ENCODE data around the gene IFRD1. TPM values are rescaled to one million over a fixed set of nuclear protein-coding genes. Genes with fewer than 3 reads are reported as not detected.

IFRD1 gene
- total and polyA plus RNA-seq, 2 donors (not counting 3 experiments of a cell fraction or from before 2014, with no cell fraction given) = 16.8 to 43.3 TPM

- H3K36me3 ChIP-seq (ENCODE audit: control insufficient read depth in 2 of 2, extremely low read depth in 1 of 2, insufficient read depth in 2 of 2, low read length in 2 of 2) = no peaks in the 10 kb centered on the region
- H3K79me2 ChIP-seq (ENCODE audit: control insufficient read depth, insufficient read depth, low read length) = no peaks in the 10 kb centered on the region
- peaks cover 1% of the 10 kb centered on the region for H3K4me1 ChIP-seq (ENCODE audit: control insufficient read depth, extremely low read depth, insufficient read depth, low read length)
- intact Hi-C loops (cut with micrococcal nuclease) = no loop called here
- no TSS peak for BruUV-seq (replicated peaks)
- H2AFZ ChIP-seq (ENCODE audit: low read depth, low read length) = no peak overlapping the region
- FAIRE-seq = peak; percentile 35
- H3K4me3 ChIP-seq (replicated peaks in 1 of 3; ENCODE audit: insufficient read depth in 1 of 3, low read depth in 1 of 3, low read length in 3 of 3) = no peak overlapping the region
- DNase-seq (ENCODE audit: low read depth, low spot score) = no peak
- H3K9me1 ChIP-seq (replicated peaks; ENCODE audit: control insufficient read depth, extremely low read depth, insufficient read depth, low read length) = no peaks in the 10 kb centered on the region
- H3K9me3 ChIP-seq (replicated peaks; ENCODE audit: control insufficient read depth, insufficient read depth, low read length) = no peaks in the 10 kb centered on the region
- CTCF ChIA-PET = interaction anchor here (1.4 kb wide), 1 partner anchor 12 kb away, joined by 3 read pairs; no protein-coding TSS in a partner anchor
- dilution Hi-C loops (cut with MboI; ENCODE audit: extremely low pct_ligation_motif_present, low sequenced_read_pairs) = no loop called here
- no peaks in the 10 kb centered on the region for H4K20me1 ChIP-seq (replicated peaks; ENCODE audit: control insufficient read depth, extremely low read depth, insufficient read depth, low read length)
- no peak overlapping the region for H3K9ac ChIP-seq (replicated peaks; ENCODE audit: extremely low read depth, insufficient read depth, low read length)
- TF ChIP-seq, protein P1, sequence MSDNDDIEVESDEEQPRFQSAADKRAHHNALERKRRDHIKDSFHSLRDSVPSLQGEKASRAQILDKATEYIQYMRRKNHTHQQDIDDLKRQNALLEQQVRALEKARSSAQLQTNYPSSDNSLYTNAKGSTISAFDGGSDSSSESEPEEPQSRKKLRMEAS (IDR thresholded peaks at IDR 0.05; ENCODE audit: insufficient read depth, insufficient read length) = no peak
- TF ChIP-seq JUN (IDR thresholded peaks at IDR 0.05; ENCODE audit: borderline replicate concordance, insufficient read depth, insufficient read length, low read depth) (no peak), FOS (IDR thresholded peaks at IDR 0.05; ENCODE audit: borderline replicate concordance, insufficient read depth, low read length) (no peak), GATA2 (IDR thresholded peaks at IDR 0.05; ENCODE audit: insufficient read depth, insufficient read length, low read depth, low read length) (no peak), EZH2 (IDR thresholded peaks at IDR 0.05; ENCODE audit: borderline replicate concordance, low read depth, low read length, severe bottlenecking) (no peak), POLR2AphosphoS5 (IDR thresholded peaks at IDR 0.05; ENCODE audit: insufficient read depth, low read depth, low read length) (no peak), CTCF (IDR thresholded peaks at IDR 0.05; ENCODE audit: extremely low read depth in 1 of 2, insufficient read depth in 1 of 2, low read depth in 1 of 2, low read length in 2 of 2) (no peak), POLR2A (IDR thresholded peaks at IDR 0.05; ENCODE audit: low read depth, low read length) (no peak), MYC (IDR thresholded peaks at IDR 0.05; ENCODE audit: low read depth, low read length) (no peak)
- H3K27me3 ChIP-seq (ENCODE audit: control insufficient read depth in 2 of 2, insufficient read depth in 2 of 2, low read length in 2 of 2) = no peaks in the 10 kb centered on the region
- H3K27ac ChIP-seq (ENCODE audit: insufficient read depth, low read depth, low read length) = no peak overlapping the region
- POLR2A ChIA-PET = interaction anchor here (1.9 kb wide), 1 partner anchor 22 kb away, joined by 8 read pairs; the partner anchor contains the start of gene IFRD1
- no peak overlapping the region for H3K4me2 ChIP-seq (ENCODE audit: insufficient read depth, low read length)
These were observed 21.5 kb upstream of the IFRD1 start for GRCh38 chr7:112428715-112429114.
